OCI-LY1 (cell line): Measurements from ENCODE around the gene COMT.

ENCODE experiments used
- EZH2 ChIP-seq: fragments of 200-600 bp; sonication (generic), shearing (Covaris generic); IDR thresholded peaks from 2 replicates; pipeline ENCODE4 v1.8.0; 2017; ENCODE audit warnings: borderline replicate concordance, mixed run types, mild to moderate bottlenecking, antibody characterized with exemption, low read length, moderate library complexity, mixed read lengths
- TF ChIP-seq, protein P1 (sequence below): fragments of 200-600 bp; sonication (generic), shearing (Covaris generic); IDR thresholded peaks from 2 replicates; pipeline ENCODE4 v1.5.1; 2017; ENCODE audit warnings: mild to moderate bottlenecking, antibody characterized with exemption, low read length, moderate library complexity, mixed read lengths

DNA sequence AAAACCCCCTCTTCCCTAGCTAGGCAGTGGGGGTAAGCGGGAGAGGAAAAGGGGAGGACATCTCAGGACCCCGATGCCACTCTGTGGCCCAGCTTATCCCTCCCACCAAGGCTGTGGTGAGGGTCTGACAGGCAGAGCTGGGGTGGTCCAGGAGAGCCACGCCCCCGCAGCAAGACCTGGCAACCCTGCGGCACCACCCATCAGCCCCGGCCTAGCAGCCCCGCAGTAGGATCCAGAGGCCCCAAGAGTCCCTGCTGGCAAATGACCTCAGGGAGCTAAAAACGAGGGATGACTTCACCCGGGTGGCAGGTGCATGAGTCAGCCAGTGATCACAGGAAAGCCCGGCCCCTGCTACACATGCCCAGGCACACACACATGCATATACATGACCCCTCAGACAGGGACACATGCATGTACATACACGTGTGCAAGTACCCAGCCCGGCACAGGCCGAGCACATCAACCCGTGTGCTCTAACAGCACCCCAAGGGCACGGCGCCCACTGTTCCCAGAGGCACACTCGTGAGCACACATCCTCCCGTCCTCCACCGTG is 42.7 kb downstream of the COMT start:
- TF ChIP-seq, protein P1, sequence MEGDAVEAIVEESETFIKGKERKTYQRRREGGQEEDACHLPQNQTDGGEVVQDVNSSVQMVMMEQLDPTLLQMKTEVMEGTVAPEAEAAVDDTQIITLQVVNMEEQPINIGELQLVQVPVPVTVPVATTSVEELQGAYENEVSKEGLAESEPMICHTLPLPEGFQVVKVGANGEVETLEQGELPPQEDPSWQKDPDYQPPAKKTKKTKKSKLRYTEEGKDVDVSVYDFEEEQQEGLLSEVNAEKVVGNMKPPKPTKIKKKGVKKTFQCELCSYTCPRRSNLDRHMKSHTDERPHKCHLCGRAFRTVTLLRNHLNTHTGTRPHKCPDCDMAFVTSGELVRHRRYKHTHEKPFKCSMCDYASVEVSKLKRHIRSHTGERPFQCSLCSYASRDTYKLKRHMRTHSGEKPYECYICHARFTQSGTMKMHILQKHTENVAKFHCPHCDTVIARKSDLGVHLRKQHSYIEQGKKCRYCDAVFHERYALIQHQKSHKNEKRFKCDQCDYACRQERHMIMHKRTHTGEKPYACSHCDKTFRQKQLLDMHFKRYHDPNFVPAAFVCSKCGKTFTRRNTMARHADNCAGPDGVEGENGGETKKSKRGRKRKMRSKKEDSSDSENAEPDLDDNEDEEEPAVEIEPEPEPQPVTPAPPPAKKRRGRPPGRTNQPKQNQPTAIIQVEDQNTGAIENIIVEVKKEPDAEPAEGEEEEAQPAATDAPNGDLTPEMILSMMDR = no peak
- no peak for TF ChIP-seq EZH2
